Mucosa of gallbladder (tissue), 1 donor: ENCODE results near the gene SERPINE3. TPM values are rescaled to one million over a fixed set of nuclear protein-coding genes. Genes with fewer than 3 reads are reported as not detected.

Experiments used
- DNase-seq: peaks from one replicate; pipeline ENCODE4 v3.0.0-alpha.2; 2020; ENCODE audit warnings: low spot score
- total RNA-seq: library from RNA; stranded (reverse); gene quantifications from one replicate; pipeline ENCODE4 v1.2.1, GENCODE V29; 2021
- donor health status: DM: no; HTN: no; CAD: no.

The SERPINE3 gene
- total RNA-seq, result not detected

DNA sequence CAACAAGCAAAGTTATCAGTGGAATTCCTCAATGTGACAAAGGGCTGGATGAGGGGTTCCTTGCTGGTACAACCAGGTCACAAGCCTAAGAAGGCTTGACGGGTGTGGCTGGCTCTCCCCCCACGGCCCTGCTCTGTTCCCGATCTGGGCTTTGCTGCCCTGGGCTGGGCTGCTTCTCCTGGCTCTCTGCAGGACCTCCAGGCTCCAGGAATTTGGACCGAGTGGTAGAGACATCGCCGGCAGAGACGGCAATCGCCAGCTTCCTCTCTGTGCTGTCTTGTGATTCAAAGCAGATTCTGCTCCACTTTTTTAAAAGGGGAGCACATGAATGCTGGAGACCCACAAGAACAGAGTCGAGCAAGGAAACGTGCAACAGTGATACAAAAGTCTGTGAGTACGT is at the start of gene SERPINE3:
SERPINE3 (plus strand) TSS at position 338 of the 400 bp plus-strand sequence. CDS start 1,401 bp downstream, outside the sequence.
- no peak for DNase-seq

DNA sequence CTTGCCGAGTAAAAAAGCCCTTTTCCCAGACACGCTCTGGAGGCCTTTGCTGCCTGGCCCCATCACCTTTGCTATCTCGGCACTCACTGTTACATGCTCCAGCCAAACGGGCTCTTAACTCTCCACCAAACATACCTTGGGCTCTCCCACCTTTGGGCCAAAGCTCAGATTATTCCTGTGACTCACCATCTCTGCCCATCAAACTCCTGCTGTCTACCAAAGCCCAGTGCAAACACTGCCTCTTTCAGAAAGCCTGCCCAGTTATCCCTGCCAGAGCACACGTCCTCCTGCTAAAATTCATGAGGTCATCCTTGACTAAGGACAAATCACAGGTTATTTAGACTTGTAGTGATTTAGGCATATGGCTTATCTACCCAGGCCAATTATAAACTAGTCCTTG is 48.1 kb upstream of the SERPINE3 start:
- no peak for DNase-seq

DNA sequence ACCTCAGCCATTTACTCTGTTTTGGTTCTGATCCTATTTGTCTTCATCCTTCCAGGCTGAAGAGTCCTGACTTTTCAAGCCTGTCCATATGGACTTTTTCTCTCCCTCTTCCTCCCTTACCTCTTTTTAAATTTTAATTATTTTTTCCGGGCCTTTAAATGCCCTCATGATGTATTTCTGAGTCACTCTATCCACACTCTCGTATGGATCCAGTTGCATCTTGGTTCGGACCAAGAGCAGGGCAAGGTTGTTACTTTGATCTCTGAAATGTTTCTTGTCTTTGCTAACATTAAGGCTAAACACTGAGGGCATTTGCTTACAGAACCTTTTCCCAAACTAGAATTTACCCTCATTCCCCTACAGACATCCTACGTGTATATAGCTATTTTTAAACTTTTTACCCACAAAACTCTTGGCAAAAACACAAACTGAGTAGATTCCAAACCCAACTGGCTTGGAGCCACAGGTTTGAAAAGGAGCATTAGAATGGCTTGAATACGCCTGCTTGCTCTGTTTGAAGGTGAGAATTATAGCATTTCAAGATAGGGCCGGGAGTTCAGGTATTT is 47.4 kb upstream of the SERPINE3 start:
- no peak for DNase-seq

DNA sequence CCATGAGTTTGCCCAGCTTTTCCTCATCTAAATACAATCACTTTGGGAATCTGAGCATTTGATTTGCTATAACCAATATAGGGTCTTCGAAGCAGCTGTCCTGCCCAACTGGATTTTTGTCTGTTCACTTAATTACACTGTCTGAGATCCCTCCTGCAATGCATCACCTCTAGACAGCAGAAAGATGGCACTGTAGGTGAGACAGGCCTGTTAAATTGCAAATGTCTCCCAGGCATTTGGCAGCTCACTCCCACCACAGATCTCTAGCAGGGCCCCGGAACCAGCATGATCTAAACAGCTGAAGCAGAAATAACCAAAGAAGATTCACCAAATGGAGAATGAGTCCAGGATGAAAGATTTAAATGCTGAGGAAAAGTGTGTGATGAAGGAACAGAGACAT is 41.9 kb upstream of the SERPINE3 start:
- DNase-seq, result no peak

DNA sequence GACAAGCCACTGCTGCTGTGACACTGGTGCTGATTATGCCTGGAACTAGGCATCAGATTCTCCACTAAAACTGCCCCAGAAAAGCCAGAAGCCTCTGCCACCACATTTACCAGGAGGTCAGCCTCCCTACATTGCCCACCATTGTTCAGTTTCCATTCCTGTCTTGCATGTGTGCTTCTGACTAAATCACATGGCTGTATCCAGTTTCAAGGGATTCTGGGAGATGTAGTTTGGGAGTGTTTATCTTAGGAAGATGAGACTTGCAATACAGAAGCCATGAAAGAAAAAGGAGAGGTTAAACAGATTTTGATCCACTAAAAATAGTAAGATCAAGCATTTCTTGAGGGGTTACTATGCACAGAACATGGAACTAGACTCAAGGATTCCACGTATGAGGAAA is 40.7 kb upstream of the SERPINE3 start:
- DNase-seq, result no peak

DNA sequence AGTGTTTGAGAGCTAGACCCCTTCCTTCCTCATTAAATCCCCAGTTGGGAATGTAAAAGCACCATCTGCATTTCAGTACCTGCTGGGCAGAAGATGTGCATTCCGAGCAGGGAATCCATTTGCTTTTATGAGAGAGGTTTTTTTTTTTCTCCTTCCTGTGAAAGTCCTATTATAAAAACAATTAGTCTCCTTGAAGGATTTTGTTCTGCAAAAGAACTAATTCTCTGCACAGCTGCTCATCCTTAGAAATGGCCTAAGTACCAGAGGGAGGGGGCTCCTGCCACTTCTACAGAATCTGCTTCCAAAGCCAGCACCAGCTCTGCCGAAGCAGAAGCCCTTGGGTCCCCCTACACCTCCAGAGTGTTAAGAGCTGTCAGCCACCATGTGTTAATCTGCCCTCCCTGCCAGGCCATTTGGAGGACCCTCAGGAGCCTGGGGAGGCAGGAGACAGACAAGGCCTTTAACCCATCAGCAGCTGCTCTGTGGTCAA is 36.4 kb upstream of the SERPINE3 start:
- DNase-seq, result no peak

DNA sequence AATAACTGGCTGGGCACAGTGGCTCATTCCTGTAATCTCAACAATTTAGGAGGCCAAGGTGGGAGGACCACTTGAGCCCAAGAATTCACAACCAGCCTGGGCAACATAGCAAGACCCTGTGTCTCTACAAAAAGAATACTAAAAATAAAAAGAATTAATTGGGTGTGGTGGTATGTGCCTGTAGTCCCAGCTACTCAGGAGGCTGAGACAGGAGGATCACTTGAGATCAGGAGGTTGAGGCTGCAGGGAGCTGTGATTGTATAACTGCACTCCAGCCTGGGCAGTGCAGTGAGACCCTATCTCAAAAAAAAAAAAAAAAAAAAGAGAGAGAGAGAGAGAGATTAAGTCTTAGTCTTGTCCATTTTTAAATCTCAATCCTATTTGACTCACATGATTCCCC is 35.6 kb upstream of the SERPINE3 start:
- DNase-seq, result no peak

DNA sequence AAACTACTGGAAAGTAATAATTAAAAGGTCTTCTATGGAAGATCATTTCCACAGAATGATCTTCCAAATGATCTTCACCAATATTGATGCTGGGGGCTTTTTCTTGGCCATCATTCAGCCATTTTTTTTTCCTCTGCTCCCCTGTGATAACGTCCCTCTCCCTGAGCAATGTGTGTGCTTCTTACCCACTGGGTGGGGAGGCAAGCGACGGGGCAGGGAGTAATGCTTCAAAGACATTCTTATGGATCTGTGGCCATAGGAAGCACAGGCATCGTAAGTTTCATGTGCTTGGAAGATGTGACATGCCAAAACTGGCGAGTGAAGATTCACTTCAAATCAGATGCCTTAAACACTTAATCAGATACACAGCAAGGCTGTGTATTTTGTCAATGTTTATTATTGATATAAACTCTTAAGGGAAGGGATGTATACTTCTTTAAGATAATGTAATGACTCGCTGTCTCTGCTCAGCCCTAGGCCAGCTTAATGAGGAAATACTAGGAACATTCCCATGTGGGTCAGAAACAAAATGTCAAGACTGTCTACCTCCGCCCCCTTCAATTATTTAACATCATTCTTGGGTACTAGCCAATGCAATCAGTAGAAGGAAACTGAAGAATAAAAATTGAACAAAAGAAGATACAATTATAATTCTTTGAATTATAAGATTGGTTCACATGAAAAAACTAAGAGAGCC is 34.1 kb upstream of the SERPINE3 start:
- no peak for DNase-seq

- no peak for DNase-seq
Observed at GRCh38 chr13:51308781-51309180, 30.7 kb upstream of the SERPINE3 start.

GRCh38 chr13:51311231-51311630 is 28.3 kb upstream of the SERPINE3 start:
- DNase-seq, result no peak

- no peak for DNase-seq
Observed at GRCh38 chr13:51311957-51312520, 27.5 kb upstream of the SERPINE3 start.

- no peak for DNase-seq
Observed at GRCh38 chr13:51313619-51314018, 25.9 kb upstream of the SERPINE3 start.

- DNase-seq, result no peak
Observed at GRCh38 chr13:51317262-51317661, 22.2 kb upstream of the SERPINE3 start.

DNA sequence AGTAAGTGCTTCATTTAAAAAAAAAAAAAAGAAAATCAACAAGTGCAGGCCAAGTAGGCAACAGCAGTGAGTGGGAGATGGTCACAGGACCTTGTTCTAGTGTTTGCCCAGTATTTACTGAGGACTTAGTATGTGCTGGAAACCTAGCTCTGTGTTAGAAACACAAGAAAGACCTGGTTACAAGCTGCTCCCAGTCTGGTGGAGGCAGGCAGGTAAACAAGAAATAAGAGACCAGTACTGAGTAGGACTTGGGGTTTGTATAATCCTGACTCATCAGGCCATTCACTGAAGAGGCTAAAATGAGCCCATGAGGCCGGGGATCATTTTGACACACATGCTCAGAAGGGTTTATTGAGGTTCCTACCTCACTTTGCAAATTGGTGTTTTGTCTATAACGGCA is 21.5 kb upstream of the SERPINE3 start:
- DNase-seq, result no peak

DNA sequence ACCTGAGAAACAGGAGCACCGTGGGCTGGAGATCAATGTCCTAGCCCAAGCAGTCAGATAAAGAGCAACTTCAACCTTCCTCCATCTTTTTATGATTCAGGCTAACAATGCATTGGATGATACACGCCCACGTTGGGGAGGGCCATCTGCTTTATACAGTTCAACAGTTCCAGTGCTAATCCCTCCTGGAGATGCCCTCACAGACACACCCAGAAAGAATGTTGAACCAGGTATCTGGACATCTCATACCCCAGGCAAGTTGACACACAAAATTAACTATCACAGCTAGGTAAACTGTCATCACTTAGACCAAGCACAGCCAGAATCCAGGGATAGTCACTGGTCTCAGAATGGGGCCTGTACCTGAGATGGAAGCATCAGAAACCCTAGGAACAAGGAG is 20.6 kb upstream of the SERPINE3 start:
- no peak for DNase-seq

DNA sequence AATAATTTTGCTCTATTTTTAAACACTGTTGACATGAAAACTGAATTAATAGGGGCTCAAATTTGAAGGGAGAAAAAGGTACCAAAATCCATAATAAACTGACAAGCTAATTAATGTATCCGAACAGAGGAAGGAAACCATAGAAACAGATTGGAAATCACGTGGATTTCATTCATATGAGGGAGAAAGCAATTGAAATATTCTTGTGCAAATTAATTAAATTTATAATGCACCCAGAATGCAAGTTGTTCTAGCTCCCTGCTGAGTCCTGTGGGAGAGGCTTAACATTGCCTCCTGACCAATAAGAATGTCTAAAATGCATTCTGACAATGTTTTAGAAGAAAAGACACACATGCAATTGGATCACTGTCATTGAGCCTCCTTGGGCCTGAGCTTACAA is 17.7 kb upstream of the SERPINE3 start:
- DNase-seq, result no peak

GRCh38 chr13:51322826-51323225 is 16.7 kb upstream of the SERPINE3 start:
- DNase-seq, result no peak

- no peak for DNase-seq
Observed at GRCh38 chr13:51323824-51324511, 15.5 kb upstream of the SERPINE3 start.

DNA sequence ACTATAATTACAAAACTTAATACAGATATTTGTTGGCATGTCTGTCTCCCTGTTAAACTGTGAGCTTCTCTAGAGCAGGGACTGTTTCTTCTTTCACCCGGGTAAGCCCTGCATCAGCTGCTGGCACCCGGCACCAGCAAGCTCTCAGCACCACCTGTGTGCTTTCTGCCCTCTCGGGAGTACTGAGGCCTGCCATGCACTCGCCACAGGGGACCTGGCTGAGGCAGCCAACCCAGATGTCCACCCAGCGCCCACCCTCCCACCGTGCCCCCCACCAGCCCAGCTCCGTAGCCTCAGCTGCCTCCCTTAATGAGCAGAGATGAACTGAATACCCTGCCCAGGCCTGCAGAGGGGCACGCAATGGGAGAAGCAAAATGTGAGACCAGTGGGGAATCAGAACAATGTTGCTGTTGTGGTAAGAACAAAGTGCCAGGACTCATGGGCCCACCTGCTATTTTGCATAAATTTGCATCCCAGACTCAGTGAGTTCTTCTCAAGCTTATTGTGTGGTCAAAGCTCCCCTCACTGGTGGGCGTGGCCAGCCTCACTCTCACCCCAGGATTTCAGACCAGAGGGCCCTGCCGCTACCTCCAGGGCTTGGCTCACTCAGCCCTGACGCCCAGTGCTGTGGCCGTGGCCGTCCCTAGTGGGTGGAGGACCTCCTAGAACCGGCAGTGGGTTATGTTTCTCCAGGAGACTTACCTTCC is 14.6 kb upstream of the SERPINE3 start:
- no peak for DNase-seq

DNA sequence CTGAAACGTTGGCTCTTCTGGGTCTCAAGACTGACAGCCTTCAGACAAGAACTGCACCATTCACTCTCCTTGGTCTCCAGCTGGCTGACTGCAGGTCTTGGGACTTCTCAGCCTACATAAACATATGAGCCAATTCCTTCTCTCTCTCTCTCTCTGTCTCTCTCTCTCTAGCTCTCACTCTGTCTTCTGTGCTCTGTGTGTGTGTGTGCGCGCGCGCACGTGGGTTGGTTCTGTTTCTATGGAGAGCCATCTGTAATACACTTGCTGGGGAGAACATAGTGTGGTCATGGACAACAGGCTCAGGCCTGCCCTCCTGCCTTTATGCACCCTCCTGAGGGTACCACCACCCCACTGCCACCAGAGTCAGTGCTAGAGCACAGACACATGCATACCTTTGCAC is 13.7 kb upstream of the SERPINE3 start:
- no peak for DNase-seq

DNA sequence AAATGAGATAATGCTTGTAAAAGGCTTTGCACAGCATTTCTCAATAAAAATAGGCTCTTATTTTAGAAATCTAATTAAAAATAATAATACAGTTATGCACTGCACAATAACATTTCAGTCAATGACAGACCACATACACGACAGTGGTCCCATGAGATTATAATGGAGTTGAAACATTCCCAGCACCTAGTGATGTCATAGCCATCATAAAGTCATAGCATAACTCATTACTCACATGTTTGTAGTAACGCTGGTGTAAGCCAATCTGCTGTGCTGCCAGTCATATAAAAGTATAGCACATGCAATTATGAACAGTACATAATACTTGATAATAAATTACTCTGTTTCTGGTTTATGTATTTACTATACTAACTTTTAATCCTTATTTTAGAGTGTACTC is 12.7 kb upstream of the SERPINE3 start:
- no peak for DNase-seq

GRCh38 chr13:51327961-51328360 is 11.5 kb upstream of the SERPINE3 start:
- no peak for DNase-seq
